K562 (cell line): ENCODE results near the gene USP49.

Experiments used
- DIDO1 ChIP-seq: fragments of 450-650 bp; IDR thresholded peaks from 2 replicates; pipeline ENCODE4 v1.6.1; 2016; ENCODE audit warnings: low read depth, missing biosample characterization, missing genetic modification characterization
- ETV6 ChIP-seq, 3 experiments: fragments of 150-350 bp in 1 of 3; sonication (generic) in 1 of 3; formaldehyde crosslinking in 1 of 3; IDR thresholded peaks; 2 replicates each; pipeline versions ENCODE4 v1.6.1 to v1.8.0; 2014 to 2022; ENCODE audit warnings: borderline replicate concordance in 2 of 3, low read depth in 2 of 3, antibody characterized with exemption in 1 of 3, low read length in 1 of 3, mild to moderate bottlenecking in 1 of 3, missing genetic modification reagents in 1 of 3
- HCFC1 ChIP-seq: IDR thresholded peaks from 2 replicates; pipeline ENCODE4 v1.6.1; 2012; ENCODE audit warnings: low read depth, low read length, improper control_type of control experiment
- KAT8 ChIP-seq: fragments of 450-650 bp; IDR thresholded peaks from 2 replicates; pipeline ENCODE4 v1.6.1; 2016; ENCODE audit warnings: low read depth, mild to moderate bottlenecking
- RCOR1 ChIP-seq, 2 experiments: IDR thresholded peaks; 2 replicates each; pipeline ENCODE4 v1.6.1; 2012; ENCODE audit warnings: low read depth in 2 of 2, low read length in 2 of 2, borderline replicate concordance in 1 of 2, improper control_type of control experiment in 1 of 2
- SMARCB1 ChIP-seq: IDR thresholded peaks from 2 replicates; pipeline ENCODE4 v1.6.1; 2011; ENCODE audit warnings: improper control_type of control experiment, low read depth; ENCODE audit not compliant: insufficient read length
- ZNF146 ChIP-seq: IDR thresholded peaks from one replicate; pipeline ENCODE4 v1.6.1; 2018; ENCODE audit warnings: missing compliant biosample characterization; ENCODE audit not compliant: unreplicated experiment
- ZNF586 ChIP-seq: fragments of 450-650 bp; formaldehyde crosslinking; conservative IDR thresholded peaks from 2 replicates; pipeline ENCODE4 v1.4.0; 2020; ENCODE audit warnings: mild to moderate bottlenecking, moderate library complexity
- ZNF740 ChIP-seq, 3 experiments: fragments of 200-800 bp in 1 of 3; sonication (Bioruptor generic) in 1 of 3; sonication (generic) in 1 of 3; formaldehyde crosslinking in 1 of 3; IDR thresholded peaks; 2 replicates each; pipeline versions ENCODE4 v1.6.1 to v1.8.0; 2016 to 2022; ENCODE audit warnings: mild to moderate bottlenecking in 2 of 3, missing compliant biosample characterization in 2 of 3, missing genetic modification characterization in 2 of 3, missing genetic modification reagents in 1 of 3
- ZZZ3 ChIP-seq: fragments of 450-650 bp; IDR thresholded peaks from 2 replicates; pipeline ENCODE4 v1.6.1; 2016; ENCODE audit warnings: antibody characterized with exemption, mild to moderate bottlenecking, moderate library complexity
- TF ChIP-seq, protein P1 (sequence below), 2 experiments: IDR thresholded peaks; 2 replicates each; pipeline ENCODE4 v1.6.1; 2011; ENCODE audit warnings: borderline replicate concordance in 1 of 2, control low read depth in 1 of 2, low read depth in 1 of 2, low read length in 1 of 2, mild to moderate bottlenecking in 1 of 2, mixed read lengths in 1 of 2, moderate library complexity in 1 of 2; ENCODE audit not compliant: insufficient read depth in 1 of 2, insufficient read length in 1 of 2, poor library complexity in 1 of 2, severe bottlenecking in 1 of 2; ENCODE audit errors: extremely low read depth in 1 of 2
- TF ChIP-seq, protein P2 (sequence below): fragments of 200-800 bp; sonication (Bioruptor generic); IDR thresholded peaks from 2 replicates; pipeline ENCODE4 v1.6.1; 2017; ENCODE audit warnings: missing genetic modification characterization, missing compliant biosample characterization

DNA sequence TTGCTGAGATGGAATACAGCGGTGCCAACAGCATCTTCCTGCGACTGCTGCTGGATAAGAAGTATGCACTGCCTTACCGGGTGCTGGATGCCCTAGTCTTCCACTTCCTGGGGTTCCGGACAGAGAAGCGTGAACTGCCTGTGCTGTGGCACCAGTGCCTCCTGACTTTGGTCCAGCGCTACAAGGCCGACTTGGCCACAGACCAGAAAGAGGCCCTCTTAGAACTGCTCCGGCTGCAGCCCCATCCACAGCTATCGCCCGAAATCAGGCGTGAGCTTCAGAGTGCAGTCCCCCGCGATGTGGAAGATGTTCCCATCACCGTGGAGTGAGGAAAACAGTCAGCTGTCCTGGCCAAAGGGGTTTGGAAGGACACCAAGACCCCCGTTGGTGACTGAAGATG is 37.2 kb upstream of the USP49 start:
- TF ChIP-seq ZNF740 (CRISPR knock-in tag; IDR thresholded peaks at IDR 0.05): no peak
- TF ChIP-seq ZNF740 (tag; IDR thresholded peaks at IDR 0.05): no peak
- no peak for TF ChIP-seq SMARCB1
- no peak for TF ChIP-seq KAT8
- TF ChIP-seq RCOR1 (IDR thresholded peaks at IDR 0.05; ENCODE audit: borderline replicate concordance in 1 of 2, low read depth in 2 of 2, low read length in 2 of 2): no peak
- TF ChIP-seq, protein P1, sequence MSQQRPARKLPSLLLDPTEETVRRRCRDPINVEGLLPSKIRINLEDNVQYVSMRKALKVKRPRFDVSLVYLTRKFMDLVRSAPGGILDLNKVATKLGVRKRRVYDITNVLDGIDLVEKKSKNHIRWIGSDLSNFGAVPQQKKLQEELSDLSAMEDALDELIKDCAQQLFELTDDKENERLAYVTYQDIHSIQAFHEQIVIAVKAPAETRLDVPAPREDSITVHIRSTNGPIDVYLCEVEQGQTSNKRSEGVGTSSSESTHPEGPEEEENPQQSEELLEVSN (IDR thresholded peaks at IDR 0.05; ENCODE audit: borderline replicate concordance in 1 of 2, extremely low read depth in 1 of 2, insufficient read depth in 1 of 2, insufficient read length in 1 of 2, low read depth in 1 of 2, low read length in 1 of 2, poor library complexity in 1 of 2, severe bottlenecking in 1 of 2): no peak
- TF ChIP-seq, protein P2, sequence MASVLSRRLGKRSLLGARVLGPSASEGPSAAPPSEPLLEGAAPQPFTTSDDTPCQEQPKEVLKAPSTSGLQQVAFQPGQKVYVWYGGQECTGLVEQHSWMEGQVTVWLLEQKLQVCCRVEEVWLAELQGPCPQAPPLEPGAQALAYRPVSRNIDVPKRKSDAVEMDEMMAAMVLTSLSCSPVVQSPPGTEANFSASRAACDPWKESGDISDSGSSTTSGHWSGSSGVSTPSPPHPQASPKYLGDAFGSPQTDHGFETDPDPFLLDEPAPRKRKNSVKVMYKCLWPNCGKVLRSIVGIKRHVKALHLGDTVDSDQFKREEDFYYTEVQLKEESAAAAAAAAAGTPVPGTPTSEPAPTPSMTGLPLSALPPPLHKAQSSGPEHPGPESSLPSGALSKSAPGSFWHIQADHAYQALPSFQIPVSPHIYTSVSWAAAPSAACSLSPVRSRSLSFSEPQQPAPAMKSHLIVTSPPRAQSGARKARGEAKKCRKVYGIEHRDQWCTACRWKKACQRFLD: no peak
- no peak for TF ChIP-seq ETV6 (IDR thresholded peaks at IDR 0.05; ENCODE audit: borderline replicate concordance in 1 of 2, low read depth in 2 of 2, low read length in 1 of 2)
- no peak for TF ChIP-seq ETV6 (CRISPR knock-in tag; IDR thresholded peaks at IDR 0.05; ENCODE audit: borderline replicate concordance)
- TF ChIP-seq ZZZ3: no peak
- TF ChIP-seq ZNF146 (CRISPR knock-in tag): no peak
- no peak for TF ChIP-seq HCFC1
- TF ChIP-seq DIDO1: no peak
- no peak for TF ChIP-seq ZNF586 (CRISPR knock-in tag)
